ENCODE results near the gene ANKMY2.

DNA sequence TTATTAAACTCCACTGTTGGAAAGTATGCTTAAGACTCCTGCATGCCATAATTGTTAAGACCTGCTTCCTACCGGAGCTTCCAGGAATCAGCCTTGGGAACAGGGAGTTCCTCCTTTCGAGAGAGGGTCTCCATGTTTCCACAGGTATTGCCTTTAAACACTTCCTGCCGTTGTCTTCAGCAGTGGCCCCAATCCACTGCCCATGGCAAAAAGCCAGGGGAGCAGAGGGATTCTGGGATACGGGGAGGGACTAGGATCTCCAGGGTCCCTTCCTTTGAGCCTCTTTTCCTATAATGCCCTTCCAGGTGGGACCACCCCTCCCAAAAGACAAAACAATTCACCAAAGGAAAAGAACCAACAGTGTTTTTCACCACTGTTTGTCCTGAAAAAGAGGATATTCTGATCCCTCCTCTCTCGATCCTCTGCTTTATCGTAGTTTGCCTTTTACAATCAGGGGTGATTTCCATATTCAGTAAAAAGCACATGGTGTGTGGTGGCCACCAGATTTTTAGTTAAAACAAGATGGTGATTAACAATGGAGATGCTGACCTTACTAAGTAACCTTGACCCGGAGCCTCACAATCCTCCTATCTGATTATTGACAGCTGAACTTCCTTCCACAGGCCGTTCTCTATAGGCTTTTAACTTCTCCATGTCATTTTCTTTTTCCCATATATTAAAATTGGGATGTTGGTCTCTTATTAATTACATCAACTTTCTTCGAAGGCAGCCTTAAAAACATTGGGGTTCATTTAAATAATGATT is 82.9 kb downstream of the ANKMY2 start:
- TF ChIP-seq, protein P1, sequence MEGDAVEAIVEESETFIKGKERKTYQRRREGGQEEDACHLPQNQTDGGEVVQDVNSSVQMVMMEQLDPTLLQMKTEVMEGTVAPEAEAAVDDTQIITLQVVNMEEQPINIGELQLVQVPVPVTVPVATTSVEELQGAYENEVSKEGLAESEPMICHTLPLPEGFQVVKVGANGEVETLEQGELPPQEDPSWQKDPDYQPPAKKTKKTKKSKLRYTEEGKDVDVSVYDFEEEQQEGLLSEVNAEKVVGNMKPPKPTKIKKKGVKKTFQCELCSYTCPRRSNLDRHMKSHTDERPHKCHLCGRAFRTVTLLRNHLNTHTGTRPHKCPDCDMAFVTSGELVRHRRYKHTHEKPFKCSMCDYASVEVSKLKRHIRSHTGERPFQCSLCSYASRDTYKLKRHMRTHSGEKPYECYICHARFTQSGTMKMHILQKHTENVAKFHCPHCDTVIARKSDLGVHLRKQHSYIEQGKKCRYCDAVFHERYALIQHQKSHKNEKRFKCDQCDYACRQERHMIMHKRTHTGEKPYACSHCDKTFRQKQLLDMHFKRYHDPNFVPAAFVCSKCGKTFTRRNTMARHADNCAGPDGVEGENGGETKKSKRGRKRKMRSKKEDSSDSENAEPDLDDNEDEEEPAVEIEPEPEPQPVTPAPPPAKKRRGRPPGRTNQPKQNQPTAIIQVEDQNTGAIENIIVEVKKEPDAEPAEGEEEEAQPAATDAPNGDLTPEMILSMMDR (IDR thresholded peaks at IDR 0.05), result no peak
- TF ChIP-seq EP300 (IDR thresholded peaks at IDR 0.05) (no peak), POLR2A (IDR thresholded peaks at IDR 0.05) (no peak), POLR2AphosphoS5 (IDR thresholded peaks at IDR 0.05) (no peak)

Measured in sigmoid colon (tissue), 4 donors.